Ovary (tissue), 3 donors: ENCODE results near the gene TRRAP.

Experiments used
- EP300 ChIP-seq: sonication (generic); formaldehyde crosslinking; IDR thresholded peaks from one replicate; pipeline ENCODE4 v1.6.1; 2017; ENCODE audit warnings: antibody characterized with exemption
- TF ChIP-seq, protein P1 (sequence below), 3 donors: fragments of 450-650 bp in 2 of 3; fragments of 200-600 bp in 1 of 3; IDR thresholded peaks; one replicate each; pipeline versions ENCODE4 v1.5.1 to v1.8.0; 2016 to 2022; ENCODE audit warnings: antibody characterized with exemption in 3 of 3, mild to moderate bottlenecking in 1 of 3
- donor health status: DM: no; HTN: no; CAD: no.

DNA sequence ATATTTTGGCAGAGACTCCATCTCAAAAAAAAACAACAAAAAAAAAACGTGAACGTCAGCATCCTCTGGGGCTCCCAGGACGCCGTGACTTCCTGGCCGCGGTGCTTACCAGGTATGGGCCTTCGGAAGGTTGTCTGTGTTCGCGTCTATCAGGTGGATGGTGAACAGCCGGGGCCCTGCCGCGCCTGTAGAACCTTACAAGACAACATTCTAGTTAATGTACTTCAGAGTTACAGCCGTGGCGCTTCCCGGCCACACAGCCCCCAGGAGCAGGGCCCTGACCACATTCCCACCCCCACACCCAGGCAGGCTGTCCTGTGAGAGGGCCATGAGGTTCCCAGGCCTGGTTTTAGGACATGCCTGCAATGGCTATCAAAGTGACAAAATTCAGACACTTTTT lies 154.6 kb downstream of the TRRAP start:
- TF ChIP-seq, protein P1, sequence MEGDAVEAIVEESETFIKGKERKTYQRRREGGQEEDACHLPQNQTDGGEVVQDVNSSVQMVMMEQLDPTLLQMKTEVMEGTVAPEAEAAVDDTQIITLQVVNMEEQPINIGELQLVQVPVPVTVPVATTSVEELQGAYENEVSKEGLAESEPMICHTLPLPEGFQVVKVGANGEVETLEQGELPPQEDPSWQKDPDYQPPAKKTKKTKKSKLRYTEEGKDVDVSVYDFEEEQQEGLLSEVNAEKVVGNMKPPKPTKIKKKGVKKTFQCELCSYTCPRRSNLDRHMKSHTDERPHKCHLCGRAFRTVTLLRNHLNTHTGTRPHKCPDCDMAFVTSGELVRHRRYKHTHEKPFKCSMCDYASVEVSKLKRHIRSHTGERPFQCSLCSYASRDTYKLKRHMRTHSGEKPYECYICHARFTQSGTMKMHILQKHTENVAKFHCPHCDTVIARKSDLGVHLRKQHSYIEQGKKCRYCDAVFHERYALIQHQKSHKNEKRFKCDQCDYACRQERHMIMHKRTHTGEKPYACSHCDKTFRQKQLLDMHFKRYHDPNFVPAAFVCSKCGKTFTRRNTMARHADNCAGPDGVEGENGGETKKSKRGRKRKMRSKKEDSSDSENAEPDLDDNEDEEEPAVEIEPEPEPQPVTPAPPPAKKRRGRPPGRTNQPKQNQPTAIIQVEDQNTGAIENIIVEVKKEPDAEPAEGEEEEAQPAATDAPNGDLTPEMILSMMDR (IDR thresholded peaks at IDR 0.05) = no peak
- TF ChIP-seq EP300 = no peak
